GM23338 (cell line): ENCODE measurements around the gene RHOV. TPM values are rescaled to one million over a fixed set of nuclear protein-coding genes. Genes with fewer than 3 reads are reported as not detected.

Experiments used
- ATAC-seq: fragments of 200-7000 bp; cut with Tn5 transposase; 3 replicates; pipeline ENCODE4 v1.9.1; 2020
- DNase-seq: peaks from one replicate; pipeline ENCODE4 v3.0.0-alpha.2; 2015; ENCODE audit warnings: low spot score
- H2AFZ ChIP-seq: fragments of 200-600 bp; sonication (generic); 2 replicates; pipeline ENCODE4 v1.8.0; 2016; ENCODE audit warnings: antibody characterized with exemption, mild to moderate bottlenecking, moderate library complexity
- H3F3A ChIP-seq: fragments of 200-600 bp; sonication (generic); replicated peaks from 2 replicates; pipeline ENCODE4 v1.8.0; 2017; ENCODE audit warnings: antibody characterized with exemption, mixed run types, low read depth
- H3K27ac ChIP-seq: fragments of 200-600 bp; sonication (generic); 2 replicates; pipeline ENCODE4 v1.6.1; 2016; ENCODE audit warnings: low read depth
- H3K27me3 ChIP-seq: fragments of 200-600 bp; sonication (generic); 2 replicates; pipeline ENCODE4 v1.8.0; 2016; ENCODE audit warnings: mild to moderate bottlenecking, mixed run types, moderate library complexity; ENCODE audit not compliant: insufficient read depth
- H3K36me3 ChIP-seq: fragments of 200-600 bp; sonication (generic); 2 replicates; pipeline ENCODE4 v1.8.0; 2016; ENCODE audit warnings: mild to moderate bottlenecking; ENCODE audit not compliant: insufficient read depth
- H3K4me1 ChIP-seq: fragments of 200-600 bp; sonication (generic); 2 replicates; pipeline ENCODE4 v1.8.0; 2016; ENCODE audit warnings: mild to moderate bottlenecking, moderate library complexity; ENCODE audit not compliant: insufficient read depth
- H3K4me2 ChIP-seq: fragments of 200-600 bp; sonication (generic); 2 replicates; pipeline ENCODE4 v1.7.1; 2017; ENCODE audit warnings: mixed run types
- H3K4me3 ChIP-seq: fragments of 200-600 bp; sonication (generic); 2 replicates; pipeline ENCODE4 v1.6.1; 2016; ENCODE audit warnings: mixed run types
- H3K79me2 ChIP-seq: fragments of 200-600 bp; sonication (generic); replicated peaks from 2 replicates; pipeline ENCODE4 v1.8.0; 2017; ENCODE audit warnings: mild to moderate bottlenecking; ENCODE audit not compliant: insufficient read depth
- H3K9me2 ChIP-seq: fragments of 200-600 bp; sonication (generic); 2 replicates; pipeline ENCODE4 v1.8.0; 2017; ENCODE audit not compliant: insufficient read depth
- H4K20me1 ChIP-seq: fragments of 200-600 bp; sonication (generic); replicated peaks from 2 replicates; pipeline ENCODE4 v1.8.0; 2017; ENCODE audit warnings: mild to moderate bottlenecking; ENCODE audit not compliant: insufficient read depth
- H3K27ac Mint-ChIP-seq: 2 replicates; pipeline ENCODE4 v1.8.0; 2020; ENCODE audit warnings: inconsistent platforms, mild to moderate bottlenecking, moderate library complexity, mixed read lengths
- H3K27me3 Mint-ChIP-seq: 3 replicates; pipeline ENCODE4 v1.8.0; 2022; ENCODE audit warnings: low read depth, mild to moderate bottlenecking, moderate library complexity, mixed read lengths, inconsistent platforms; ENCODE audit not compliant: insufficient read depth, poor library complexity
- H3K36me3 Mint-ChIP-seq: 3 replicates; pipeline ENCODE4 v1.8.0; 2021; ENCODE audit warnings: low read depth, mild to moderate bottlenecking, inconsistent platforms, moderate library complexity, mixed read lengths
- H3K4me1 Mint-ChIP-seq: 3 replicates; pipeline ENCODE4 v1.8.0; 2020; ENCODE audit warnings: mild to moderate bottlenecking, inconsistent platforms, mixed read lengths
- H3K4me3 Mint-ChIP-seq: 3 replicates; pipeline ENCODE4 v1.8.0; 2021; ENCODE audit warnings: moderate library complexity, mild to moderate bottlenecking, inconsistent platforms, mixed read lengths
- H3K9me3 Mint-ChIP-seq: 3 replicates; pipeline ENCODE4 v1.8.0; 2020; ENCODE audit warnings: moderate library complexity, mild to moderate bottlenecking, inconsistent platforms, mixed read lengths
- CREB1 ChIP-seq: fragments of 250-450 bp; sonication (Bioruptor Pico); IDR thresholded peaks from 2 replicates; pipeline ENCODE4 v1.5.0; 2020; ENCODE audit warnings: low read depth, mild to moderate bottlenecking, moderate library complexity
- EZH2 ChIP-seq: fragments of 200-600 bp; sonication (generic); IDR thresholded peaks from one replicate; pipeline ENCODE4 v1.8.0; 2017; ENCODE audit warnings: antibody characterized with exemption, mild to moderate bottlenecking, low read depth; ENCODE audit not compliant: unreplicated experiment
- EZH2phosphoT487 ChIP-seq: fragments of 200-600 bp; sonication (generic); IDR thresholded peaks from one replicate; pipeline ENCODE4 v1.8.1; 2018; ENCODE audit warnings: antibody characterized with exemption; ENCODE audit not compliant: unreplicated experiment
- POLR2AphosphoS5 ChIP-seq: IDR thresholded peaks from 2 replicates; pipeline ENCODE4 v1.6.1; 2016; ENCODE audit warnings: antibody characterized with exemption, low read depth
- REST ChIP-seq: IDR thresholded peaks from one replicate; pipeline ENCODE4 v1.6.1; 2018; ENCODE audit warnings: antibody characterized with exemption; ENCODE audit not compliant: unreplicated experiment
- polyA plus RNA-seq: library from polyadenylated mRNA; unstranded; fragments of >200 nt; fragmentation: Nextera tagmentation; extraction: Ambion mirVana; gene quantifications from 2 replicates; pipeline ENCODE4 v1.2.1, GENCODE V29; 2016
- total RNA-seq: library from RNA; depleted of rRNA; stranded (reverse); fragments of >200 nt; shearing (Covaris generic); gene quantifications from 2 replicates; pipeline ENCODE4 v1.2.3, GENCODE V29; 2014
- TF ChIP-seq, protein P1 (sequence below): fragments of 250-450 bp; sonication (Bioruptor Pico); IDR thresholded peaks from 2 replicates; pipeline ENCODE4 v1.5.0; 2020; ENCODE audit warnings: mild to moderate bottlenecking, moderate library complexity
- TF ChIP-seq, protein P2 (sequence below): IDR thresholded peaks from 2 replicates; pipeline ENCODE4 v1.6.1; 2016; ENCODE audit warnings: antibody characterized with exemption
- TF ChIP-seq, protein P3 (sequence below), 2 experiments: fragments of 200-600 bp in 1 of 2; sonication (generic) in 1 of 2; conservative IDR thresholded peaks; 2 replicates each; pipeline versions ENCODE4 v1.5.1 to v1.6.1; 2016 to 2017; ENCODE audit warnings: antibody characterized with exemption in 2 of 2, low read depth in 2 of 2, mild to moderate bottlenecking in 2 of 2, moderate library complexity in 1 of 2

The RHOV gene
- total and polyA plus RNA-seq, 2 experiments from 2014 or later, result 4.4 to 4.7 TPM

DNA sequence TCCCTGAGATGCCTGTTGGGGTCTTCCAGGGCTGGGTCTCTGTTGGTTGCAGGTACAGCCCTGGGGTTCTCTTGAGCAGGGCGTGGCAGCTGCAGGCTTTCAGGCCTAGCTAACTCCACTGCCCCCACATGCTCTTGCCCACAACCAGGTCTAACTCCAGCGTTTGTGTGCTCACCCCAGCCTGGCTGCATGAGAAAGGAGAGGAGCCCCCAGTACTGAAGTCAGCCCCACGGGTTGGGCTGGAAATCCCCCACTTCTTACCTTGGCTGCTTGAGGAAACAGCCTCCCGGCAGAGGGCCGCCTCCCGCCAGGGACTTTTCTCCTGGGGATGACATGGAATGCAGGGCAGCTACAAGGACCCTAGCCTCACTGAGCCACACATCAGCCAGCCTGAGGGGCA lies 38.4 kb upstream of the RHOV start:
- H3K4me1 ChIP-seq, result peaks cover 21% of the 10 kb centered on the region
- H3F3A ChIP-seq, result 0 out of 2 replicates have a peak, but pooled peaks cover 10% of the 10 kb centered on the region
- H4K20me1 ChIP-seq, result no peaks in the 10 kb centered on the region
- peaks cover 16% of the 10 kb centered on the region for H3K27me3 Mint-ChIP-seq
- no peaks in the 10 kb centered on the region for H3K9me2 ChIP-seq
- H3K27me3 ChIP-seq, result no peaks in the 10 kb centered on the region
- H3K79me2 ChIP-seq, result no peaks in the 10 kb centered on the region
- H3K4me3 Mint-ChIP-seq, result no peak overlapping the region
- no peaks in the 10 kb centered on the region for H3K36me3 Mint-ChIP-seq
- no peak for DNase-seq
- TF ChIP-seq CREB1 (CRISPR knock-in tag) (no peak), REST (no peak), EZH2 (no peak), POLR2AphosphoS5 (no peak), EZH2phosphoT487 (no peak)
- TF ChIP-seq, protein P1, sequence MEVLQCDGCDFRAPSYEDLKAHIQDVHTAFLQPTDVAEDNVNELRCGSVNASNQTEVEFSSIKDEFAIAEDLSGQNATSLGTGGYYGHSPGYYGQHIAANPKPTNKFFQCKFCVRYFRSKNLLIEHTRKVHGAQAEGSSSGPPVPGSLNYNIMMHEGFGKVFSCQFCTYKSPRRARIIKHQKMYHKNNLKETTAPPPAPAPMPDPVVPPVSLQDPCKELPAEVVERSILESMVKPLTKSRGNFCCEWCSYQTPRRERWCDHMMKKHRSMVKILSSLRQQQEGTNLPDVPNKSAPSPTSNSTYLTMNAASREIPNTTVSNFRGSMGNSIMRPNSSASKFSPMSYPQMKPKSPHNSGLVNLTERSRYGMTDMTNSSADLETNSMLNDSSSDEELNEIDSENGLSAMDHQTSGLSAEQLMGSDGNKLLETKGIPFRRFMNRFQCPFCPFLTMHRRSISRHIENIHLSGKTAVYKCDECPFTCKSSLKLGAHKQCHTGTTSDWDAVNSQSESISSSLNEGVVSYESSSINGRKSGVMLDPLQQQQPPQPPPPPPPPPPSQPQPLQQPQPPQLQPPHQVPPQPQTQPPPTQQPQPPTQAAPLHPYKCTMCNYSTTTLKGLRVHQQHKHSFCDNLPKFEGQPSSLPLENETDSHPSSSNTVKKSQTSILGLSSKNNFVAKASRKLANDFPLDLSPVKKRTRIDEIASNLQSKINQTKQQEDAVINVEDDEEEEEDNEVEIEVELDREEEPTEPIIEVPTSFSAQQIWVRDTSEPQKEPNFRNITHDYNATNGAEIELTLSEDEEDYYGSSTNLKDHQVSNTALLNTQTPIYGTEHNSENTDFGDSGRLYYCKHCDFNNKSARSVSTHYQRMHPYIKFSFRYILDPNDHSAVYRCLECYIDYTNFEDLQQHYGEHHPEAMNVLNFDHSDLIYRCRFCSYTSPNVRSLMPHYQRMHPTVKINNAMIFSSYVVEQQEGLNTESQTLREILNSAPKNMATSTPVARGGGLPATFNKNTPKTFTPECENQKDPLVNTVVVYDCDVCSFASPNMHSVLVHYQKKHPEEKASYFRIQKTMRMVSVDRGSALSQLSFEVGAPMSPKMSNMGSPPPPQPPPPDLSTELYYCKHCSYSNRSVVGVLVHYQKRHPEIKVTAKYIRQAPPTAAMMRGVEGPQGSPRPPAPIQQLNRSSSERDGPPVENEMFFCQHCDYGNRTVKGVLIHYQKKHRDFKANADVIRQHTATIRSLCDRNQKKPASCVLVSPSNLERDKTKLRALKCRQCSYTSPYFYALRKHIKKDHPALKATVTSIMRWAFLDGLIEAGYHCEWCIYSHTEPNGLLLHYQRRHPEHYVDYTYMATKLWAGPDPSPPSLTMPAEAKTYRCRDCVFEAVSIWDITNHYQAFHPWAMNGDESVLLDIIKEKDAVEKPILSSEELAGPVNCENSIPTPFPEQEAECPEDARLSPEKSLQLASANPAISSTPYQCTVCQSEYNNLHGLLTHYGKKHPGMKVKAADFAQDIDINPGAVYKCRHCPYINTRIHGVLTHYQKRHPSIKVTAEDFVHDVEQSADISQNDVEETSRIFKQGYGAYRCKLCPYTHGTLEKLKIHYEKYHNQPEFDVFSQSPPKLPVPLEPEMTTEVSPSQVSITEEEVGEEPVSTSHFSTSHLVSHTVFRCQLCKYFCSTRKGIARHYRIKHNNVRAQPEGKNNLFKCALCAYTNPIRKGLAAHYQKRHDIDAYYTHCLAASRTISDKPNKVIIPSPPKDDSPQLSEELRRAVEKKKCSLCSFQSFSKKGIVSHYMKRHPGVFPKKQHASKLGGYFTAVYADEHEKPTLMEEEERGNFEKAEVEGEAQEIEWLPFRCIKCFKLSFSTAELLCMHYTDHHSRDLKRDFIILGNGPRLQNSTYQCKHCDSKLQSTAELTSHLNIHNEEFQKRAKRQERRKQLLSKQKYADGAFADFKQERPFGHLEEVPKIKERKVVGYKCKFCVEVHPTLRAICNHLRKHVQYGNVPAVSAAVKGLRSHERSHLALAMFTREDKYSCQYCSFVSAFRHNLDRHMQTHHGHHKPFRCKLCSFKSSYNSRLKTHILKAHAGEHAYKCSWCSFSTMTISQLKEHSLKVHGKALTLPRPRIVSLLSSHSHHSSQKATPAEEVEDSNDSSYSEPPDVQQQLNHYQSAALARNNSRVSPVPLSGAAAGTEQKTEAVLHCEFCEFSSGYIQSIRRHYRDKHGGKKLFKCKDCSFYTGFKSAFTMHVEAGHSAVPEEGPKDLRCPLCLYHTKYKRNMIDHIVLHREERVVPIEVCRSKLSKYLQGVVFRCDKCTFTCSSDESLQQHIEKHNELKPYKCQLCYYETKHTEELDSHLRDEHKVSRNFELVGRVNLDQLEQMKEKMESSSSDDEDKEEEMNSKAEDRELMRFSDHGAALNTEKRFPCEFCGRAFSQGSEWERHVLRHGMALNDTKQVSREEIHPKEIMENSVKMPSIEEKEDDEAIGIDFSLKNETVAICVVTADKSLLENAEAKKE (CRISPR knock-in tag), result no peak
- TF ChIP-seq, protein P2, sequence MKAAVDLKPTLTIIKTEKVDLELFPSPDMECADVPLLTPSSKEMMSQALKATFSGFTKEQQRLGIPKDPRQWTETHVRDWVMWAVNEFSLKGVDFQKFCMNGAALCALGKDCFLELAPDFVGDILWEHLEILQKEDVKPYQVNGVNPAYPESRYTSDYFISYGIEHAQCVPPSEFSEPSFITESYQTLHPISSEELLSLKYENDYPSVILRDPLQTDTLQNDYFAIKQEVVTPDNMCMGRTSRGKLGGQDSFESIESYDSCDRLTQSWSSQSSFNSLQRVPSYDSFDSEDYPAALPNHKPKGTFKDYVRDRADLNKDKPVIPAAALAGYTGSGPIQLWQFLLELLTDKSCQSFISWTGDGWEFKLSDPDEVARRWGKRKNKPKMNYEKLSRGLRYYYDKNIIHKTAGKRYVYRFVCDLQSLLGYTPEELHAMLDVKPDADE, result no peak
- TF ChIP-seq, protein P3, sequence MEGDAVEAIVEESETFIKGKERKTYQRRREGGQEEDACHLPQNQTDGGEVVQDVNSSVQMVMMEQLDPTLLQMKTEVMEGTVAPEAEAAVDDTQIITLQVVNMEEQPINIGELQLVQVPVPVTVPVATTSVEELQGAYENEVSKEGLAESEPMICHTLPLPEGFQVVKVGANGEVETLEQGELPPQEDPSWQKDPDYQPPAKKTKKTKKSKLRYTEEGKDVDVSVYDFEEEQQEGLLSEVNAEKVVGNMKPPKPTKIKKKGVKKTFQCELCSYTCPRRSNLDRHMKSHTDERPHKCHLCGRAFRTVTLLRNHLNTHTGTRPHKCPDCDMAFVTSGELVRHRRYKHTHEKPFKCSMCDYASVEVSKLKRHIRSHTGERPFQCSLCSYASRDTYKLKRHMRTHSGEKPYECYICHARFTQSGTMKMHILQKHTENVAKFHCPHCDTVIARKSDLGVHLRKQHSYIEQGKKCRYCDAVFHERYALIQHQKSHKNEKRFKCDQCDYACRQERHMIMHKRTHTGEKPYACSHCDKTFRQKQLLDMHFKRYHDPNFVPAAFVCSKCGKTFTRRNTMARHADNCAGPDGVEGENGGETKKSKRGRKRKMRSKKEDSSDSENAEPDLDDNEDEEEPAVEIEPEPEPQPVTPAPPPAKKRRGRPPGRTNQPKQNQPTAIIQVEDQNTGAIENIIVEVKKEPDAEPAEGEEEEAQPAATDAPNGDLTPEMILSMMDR (conservative IDR thresholded peaks at IDR 0.05; ENCODE audit: low read depth in 2 of 2), result no peak
- no peak overlapping the region for H3K27ac ChIP-seq
- H3K4me1 Mint-ChIP-seq, result peaks cover 43% of the 10 kb centered on the region
- H3K4me3 ChIP-seq, result no peak overlapping the region
- H2AFZ ChIP-seq, result no peak overlapping the region
- no peaks in the 10 kb centered on the region for H3K36me3 ChIP-seq
- no peak for ATAC-seq
- H3K4me2 ChIP-seq, result no peak overlapping the region
- no peaks in the 10 kb centered on the region for H3K9me3 Mint-ChIP-seq
- no peak overlapping the region for H3K27ac Mint-ChIP-seq
